ENCODE data around the gene HK1. TPM values are rescaled to one million over a fixed set of nuclear protein-coding genes. Genes with fewer than 3 reads are reported as not detected.

HK1 gene
- total RNA-seq, 2 donors from 2014 or later: 38.0 to 78.8 TPM

DNA sequence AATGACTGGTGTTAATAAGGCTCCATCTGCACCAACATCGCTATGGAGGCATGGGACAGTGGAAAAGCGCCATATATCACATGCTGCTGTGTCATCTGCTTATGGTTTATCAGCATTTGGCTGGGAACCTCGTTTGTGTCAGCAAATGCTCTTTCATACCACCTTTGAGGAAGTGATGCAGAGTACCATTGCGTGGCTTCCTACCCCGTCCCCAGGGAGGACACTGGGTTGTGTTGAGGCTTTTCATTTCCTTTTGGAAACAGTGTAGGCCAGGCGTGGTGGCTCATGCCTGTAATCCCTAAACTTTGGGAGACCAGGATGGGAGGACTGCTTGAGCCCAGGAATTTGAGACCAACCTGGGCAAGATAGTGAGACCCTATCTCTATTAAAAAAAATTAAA lies 131.7 kb downstream of the HK1 start:
- H3K36me3 Mint-ChIP-seq (ENCODE audit: low read depth): no peaks in the 10 kb centered on the region
- Histone ChIP-seq H3K4me3 (ENCODE audit: low read length) (no peak overlapping the region), H3K9ac (ENCODE audit: extremely low read depth, low read length, poor library complexity, severe bottlenecking) (no peak overlapping the region), H3K36me3 (ENCODE audit: control insufficient read depth, insufficient read depth, low read length) (no peaks in the 10 kb centered on the region), H3K9me3 (ENCODE audit: control insufficient read depth, low read length) (no peaks in the 10 kb centered on the region), H3K4me1 (ENCODE audit: control insufficient read depth, insufficient read depth, low read length) (no peaks in the 10 kb centered on the region), H3K27ac (ENCODE audit: low read depth, low read length) (no peak overlapping the region), H3K27me3 (ENCODE audit: control insufficient read depth, insufficient read depth, low read length, poor library complexity, severe bottlenecking) (no peaks in the 10 kb centered on the region)
- H3K9me3 Mint-ChIP-seq: no peaks in the 10 kb centered on the region
- TF ChIP-seq, protein P1, sequence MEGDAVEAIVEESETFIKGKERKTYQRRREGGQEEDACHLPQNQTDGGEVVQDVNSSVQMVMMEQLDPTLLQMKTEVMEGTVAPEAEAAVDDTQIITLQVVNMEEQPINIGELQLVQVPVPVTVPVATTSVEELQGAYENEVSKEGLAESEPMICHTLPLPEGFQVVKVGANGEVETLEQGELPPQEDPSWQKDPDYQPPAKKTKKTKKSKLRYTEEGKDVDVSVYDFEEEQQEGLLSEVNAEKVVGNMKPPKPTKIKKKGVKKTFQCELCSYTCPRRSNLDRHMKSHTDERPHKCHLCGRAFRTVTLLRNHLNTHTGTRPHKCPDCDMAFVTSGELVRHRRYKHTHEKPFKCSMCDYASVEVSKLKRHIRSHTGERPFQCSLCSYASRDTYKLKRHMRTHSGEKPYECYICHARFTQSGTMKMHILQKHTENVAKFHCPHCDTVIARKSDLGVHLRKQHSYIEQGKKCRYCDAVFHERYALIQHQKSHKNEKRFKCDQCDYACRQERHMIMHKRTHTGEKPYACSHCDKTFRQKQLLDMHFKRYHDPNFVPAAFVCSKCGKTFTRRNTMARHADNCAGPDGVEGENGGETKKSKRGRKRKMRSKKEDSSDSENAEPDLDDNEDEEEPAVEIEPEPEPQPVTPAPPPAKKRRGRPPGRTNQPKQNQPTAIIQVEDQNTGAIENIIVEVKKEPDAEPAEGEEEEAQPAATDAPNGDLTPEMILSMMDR (conservative IDR thresholded peaks at IDR 0.05): no peak
- H3K27ac Mint-ChIP-seq: no peak overlapping the region
- H3K4me3 Mint-ChIP-seq: no peak overlapping the region
- H3K4me1 Mint-ChIP-seq: peaks cover 10% of the 10 kb centered on the region
- WGBS, 2 experiments (ENCODE audit: insufficient coverage in 1 of 2, insufficient read length in 1 of 2): 89 to 100% methylated on average over 4 to 6 of the region's 6 CpGs
- peaks cover 4% of the 10 kb centered on the region for H3K27me3 Mint-ChIP-seq (ENCODE audit: insufficient read depth)
- no peak for DNase-seq

GRCh38 chr10:69410487-69410886 lies 132.2 kb downstream of the HK1 start:
- Histone ChIP-seq H3K27ac (ENCODE audit: low read depth, low read length) (no peak overlapping the region), H3K27me3 (ENCODE audit: control insufficient read depth, insufficient read depth, low read length, poor library complexity, severe bottlenecking) (no peaks in the 10 kb centered on the region), H3K9me3 (ENCODE audit: control insufficient read depth, low read length) (no peaks in the 10 kb centered on the region), H3K36me3 (ENCODE audit: control insufficient read depth, insufficient read depth, low read length) (no peaks in the 10 kb centered on the region), H3K4me3 (ENCODE audit: low read length) (no peak overlapping the region), H3K4me1 (ENCODE audit: control insufficient read depth, insufficient read depth, low read length) (no peaks in the 10 kb centered on the region), H3K9ac (ENCODE audit: extremely low read depth, low read length, poor library complexity, severe bottlenecking) (no peak overlapping the region)
- H3K4me3 Mint-ChIP-seq: no peak overlapping the region
- TF ChIP-seq, protein P1 (conservative IDR thresholded peaks at IDR 0.05): no peak
- H3K27ac Mint-ChIP-seq: no peak overlapping the region
- no peaks in the 10 kb centered on the region for H3K9me3 Mint-ChIP-seq
- peaks cover 4% of the 10 kb centered on the region for H3K27me3 Mint-ChIP-seq (ENCODE audit: insufficient read depth)
- peaks cover 10% of the 10 kb centered on the region for H3K4me1 Mint-ChIP-seq
- WGBS, 2 experiments (ENCODE audit: insufficient coverage in 1 of 2, insufficient read length in 1 of 2): 90 to 93% methylated on average over 7 to 10 of the region's 10 CpGs
- no peak for DNase-seq
- H3K36me3 Mint-ChIP-seq (ENCODE audit: low read depth): no peaks in the 10 kb centered on the region

DNA sequence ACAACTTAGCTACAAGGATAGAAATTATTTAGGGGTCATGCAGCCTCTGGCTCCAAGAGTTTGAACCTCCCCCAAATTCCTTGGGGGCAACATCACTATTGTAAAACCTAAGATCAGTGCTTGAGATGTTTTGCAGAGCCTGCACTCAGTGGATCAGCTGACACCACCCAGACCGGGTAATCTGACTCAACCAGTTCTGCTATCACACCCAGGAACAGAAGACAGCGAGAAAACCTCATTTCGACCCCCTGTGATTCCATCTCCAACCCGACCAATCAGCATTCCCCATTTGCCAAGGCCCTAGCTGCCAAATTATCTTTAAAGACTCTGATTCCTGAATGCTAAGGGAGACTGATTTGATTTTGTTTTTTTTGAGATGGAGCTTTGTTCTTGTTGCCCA lies 133.2 kb downstream of the HK1 start:
- H3K9ac ChIP-seq (ENCODE audit: extremely low read depth, low read length, poor library complexity, severe bottlenecking): no peak overlapping the region
- Mint-ChIP-seq H3K36me3 (ENCODE audit: low read depth) (no peaks in the 10 kb centered on the region), H3K9me3 (no peaks in the 10 kb centered on the region), H3K4me3 (no peak overlapping the region), H3K27ac (no peak overlapping the region), H3K27me3 (ENCODE audit: insufficient read depth) (peaks cover 4% of the 10 kb centered on the region), H3K4me1 (peaks cover 4% of the 10 kb centered on the region)
- DNase-seq: no peak
- no peaks in the 10 kb centered on the region for H3K9me3 ChIP-seq (ENCODE audit: control insufficient read depth, low read length)
- TF ChIP-seq, protein P1 (conservative IDR thresholded peaks at IDR 0.05): no peak
- H3K4me3 ChIP-seq (ENCODE audit: low read length): no peak overlapping the region
- no peaks in the 10 kb centered on the region for H3K4me1 ChIP-seq (ENCODE audit: control insufficient read depth, insufficient read depth, low read length)
- WGBS, 2 experiments (ENCODE audit: insufficient coverage in 1 of 2, insufficient read length in 1 of 2): 88% methylated on average over 4 of the region's 4 CpGs
- H3K36me3 ChIP-seq (ENCODE audit: control insufficient read depth, insufficient read depth, low read length): no peaks in the 10 kb centered on the region
- H3K27ac ChIP-seq (ENCODE audit: low read depth, low read length): no peak overlapping the region
- no peaks in the 10 kb centered on the region for H3K27me3 ChIP-seq (ENCODE audit: control insufficient read depth, insufficient read depth, low read length, poor library complexity, severe bottlenecking)
